GM06990 (cell line): ENCODE results near the gene UBE3B.

Experiments used
- DNase-seq: peaks from one replicate; pipeline ENCODE4 v3.0.0-alpha.2; 2011; ENCODE audit not compliant: insufficient read length; ENCODE audit errors: extremely low read depth
- H3K27me3 ChIP-seq: replicated peaks from 2 replicates; pipeline ENCODE4 v1.6.0; 2011; ENCODE audit warnings: low read length; ENCODE audit not compliant: control insufficient read depth, insufficient read depth
- H3K36me3 ChIP-seq: 2 replicates; pipeline ENCODE4 v1.5.1; 2011; ENCODE audit warnings: low read length; ENCODE audit not compliant: control insufficient read depth, insufficient read depth
- H3K4me3 ChIP-seq: replicated peaks from 2 replicates; pipeline ENCODE4 v1.5.1; 2011; ENCODE audit warnings: low read depth, mild to moderate bottlenecking, control low read depth, low read length
- CTCF ChIP-seq: IDR thresholded peaks from 2 replicates; pipeline ENCODE4 v1.5.1; 2011; ENCODE audit warnings: low read length, control low read depth, mild to moderate bottlenecking, inconsistent platforms; ENCODE audit not compliant: insufficient read depth, poor library complexity, severe bottlenecking

UBE3B gene

GRCh38 chr12:109553483-109553882 lies 76.0 kb downstream of the UBE3B start:
- TF ChIP-seq CTCF = no peak
- no peak for DNase-seq
- Histone ChIP-seq H3K36me3 (peaks cover 6% of the 10 kb centered on the region), H3K4me3 (no peak overlapping the region), H3K27me3 (0 out of 2 replicates have a peak, but pooled peaks cover under 1% of the 10 kb centered on the region)

GRCh38 chr12:109553906-109554500 lies 76.6 kb downstream of the UBE3B start:
- Histone ChIP-seq H3K27me3 (no peaks in the 10 kb centered on the region), H3K36me3 (peaks cover 6% of the 10 kb centered on the region), H3K4me3 (no peak overlapping the region)
- no peak for DNase-seq
- TF ChIP-seq CTCF = no peak

DNA sequence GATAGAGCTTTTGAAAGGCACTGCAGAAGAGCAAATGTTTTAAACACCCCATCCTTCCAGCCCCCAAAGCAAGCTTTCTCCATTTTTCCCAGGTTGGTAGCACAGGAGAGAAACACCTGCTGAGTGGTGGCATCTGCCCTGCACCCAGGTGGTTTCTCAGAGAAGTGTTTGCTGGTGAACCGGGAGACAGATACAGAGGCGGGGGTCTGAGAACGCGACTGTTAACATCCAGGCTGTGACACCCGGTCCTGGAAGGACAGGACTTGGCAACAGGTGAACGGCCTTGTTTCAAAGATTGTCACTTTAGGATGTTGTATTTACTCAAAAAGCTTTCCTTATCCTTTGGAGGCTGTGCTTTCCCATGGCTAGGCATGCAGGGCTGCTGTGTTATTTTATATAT lies 77.3 kb downstream of the UBE3B start:
- Histone ChIP-seq H3K27me3 (no peaks in the 10 kb centered on the region), H3K4me3 (no peak overlapping the region), H3K36me3 (peaks cover 6% of the 10 kb centered on the region)
- TF ChIP-seq CTCF = no peak
- no peak for DNase-seq

- Histone ChIP-seq H3K36me3 (peaks cover 6% of the 10 kb centered on the region), H3K27me3 (no peaks in the 10 kb centered on the region), H3K4me3 (no peak overlapping the region)
- TF ChIP-seq CTCF = no peak
- DNase-seq = no peak
Observed at GRCh38 chr12:109555431-109556315, 78.2 kb downstream of the UBE3B start.

GRCh38 chr12:109557200-109557599 lies 79.8 kb downstream of the UBE3B start:
- no peak for TF ChIP-seq CTCF
- no peak for DNase-seq
- no peaks in the 10 kb centered on the region for H3K27me3 ChIP-seq
- H3K4me3 ChIP-seq = no peak overlapping the region
- H3K36me3 ChIP-seq = peaks cover 10% of the 10 kb centered on the region
